ENCODE results near the gene ULBP3.

- TF ChIP-seq, protein P1, sequence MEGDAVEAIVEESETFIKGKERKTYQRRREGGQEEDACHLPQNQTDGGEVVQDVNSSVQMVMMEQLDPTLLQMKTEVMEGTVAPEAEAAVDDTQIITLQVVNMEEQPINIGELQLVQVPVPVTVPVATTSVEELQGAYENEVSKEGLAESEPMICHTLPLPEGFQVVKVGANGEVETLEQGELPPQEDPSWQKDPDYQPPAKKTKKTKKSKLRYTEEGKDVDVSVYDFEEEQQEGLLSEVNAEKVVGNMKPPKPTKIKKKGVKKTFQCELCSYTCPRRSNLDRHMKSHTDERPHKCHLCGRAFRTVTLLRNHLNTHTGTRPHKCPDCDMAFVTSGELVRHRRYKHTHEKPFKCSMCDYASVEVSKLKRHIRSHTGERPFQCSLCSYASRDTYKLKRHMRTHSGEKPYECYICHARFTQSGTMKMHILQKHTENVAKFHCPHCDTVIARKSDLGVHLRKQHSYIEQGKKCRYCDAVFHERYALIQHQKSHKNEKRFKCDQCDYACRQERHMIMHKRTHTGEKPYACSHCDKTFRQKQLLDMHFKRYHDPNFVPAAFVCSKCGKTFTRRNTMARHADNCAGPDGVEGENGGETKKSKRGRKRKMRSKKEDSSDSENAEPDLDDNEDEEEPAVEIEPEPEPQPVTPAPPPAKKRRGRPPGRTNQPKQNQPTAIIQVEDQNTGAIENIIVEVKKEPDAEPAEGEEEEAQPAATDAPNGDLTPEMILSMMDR (IDR thresholded peaks at IDR 0.05; ENCODE audit: insufficient read depth, low read length, poor library complexity, severe bottlenecking), result no peak
- TF ChIP-seq EZH2phosphoT487 (conservative IDR thresholded peaks at IDR 0.05; ENCODE audit: low read length), result no peak
Measured at GRCh38 chr6:150024646-150025155, 44.2 kb downstream of the ULBP3 start.
